Esophagus muscularis mucosa (tissue), 4 donors: Measurements from ENCODE around the gene GDF10.

Source experiments
- CTCF ChIP-seq, 3 experiments: fragments of 200-600 bp in 2 of 3; fragments of 450-650 bp in 1 of 3; sonication (generic) in 2 of 3; IDR thresholded peaks; one replicate each; pipeline ENCODE4 v1.5.1; 2017 to 2019; ENCODE audit warnings: antibody characterized with exemption in 3 of 3, mild to moderate bottlenecking in 2 of 3, moderate library complexity in 1 of 3
- EP300 ChIP-seq: sonication (generic); formaldehyde crosslinking; IDR thresholded peaks from one replicate; pipeline ENCODE4 v1.6.1; 2017; ENCODE audit warnings: antibody characterized with exemption
- POLR2A ChIP-seq: fragments of 450-650 bp; IDR thresholded peaks from one replicate; pipeline ENCODE4 v1.6.1; 2017; ENCODE audit warnings: antibody characterized with exemption, moderate library complexity, mild to moderate bottlenecking, low read depth
- POLR2AphosphoS5 ChIP-seq, 2 donors: sonication (generic); formaldehyde crosslinking; IDR thresholded peaks; one replicate each; pipeline ENCODE4 v1.6.1; 2017; ENCODE audit warnings: antibody characterized with exemption in 2 of 2

GRCh38 chr10:47348138-47348651, 48.2 kb downstream of the GDF10 start, which contains the start of gene RBP3:
- TF ChIP-seq CTCF (IDR thresholded peaks at IDR 0.05) (no peak), POLR2A (no peak), POLR2AphosphoS5 (IDR thresholded peaks at IDR 0.05) (no peak), EP300 (no peak)
